Kidney (tissue), 14 donors: ENCODE data around the gene RNPS1. TPM values are rescaled to one million over a fixed set of nuclear protein-coding genes. Genes with fewer than 3 reads are reported as not detected.
A peak's percentile ranks its signal among the peaks of the same experiment; 100 is the strongest.

Experiments used
- DNase-seq, 5 donors: peaks; one replicate each; pipeline ENCODE4 v3.0.0-alpha.2; 2013 to 2020
- FAIRE-seq: peaks from 2 replicates; lab custom pipeline; 2012; peaks lifted over from hg19 to GRCh38; lab: Jason Lieb, UNC
- H3K27ac ChIP-seq, 2 donors: one replicate each; pipeline ENCODE4 v1.7.0; 2013; ENCODE audit warnings: low read depth in 2 of 2, low read length in 2 of 2, inconsistent platforms in 1 of 2
- H3K27me3 ChIP-seq: one replicate; pipeline ENCODE4 v1.7.1; 2013; ENCODE audit warnings: low read length, inconsistent platforms; ENCODE audit not compliant: control insufficient read depth, insufficient read depth
- H3K36me3 ChIP-seq, 3 donors: one replicate each; pipeline versions ENCODE4 v1.7.0 to v1.7.1; 2013; ENCODE audit warnings: low read length in 3 of 3, control low read depth in 1 of 3, inconsistent platforms in 1 of 3; ENCODE audit not compliant: insufficient read depth in 3 of 3, control insufficient read depth in 2 of 3
- H3K4me1 ChIP-seq, 3 donors: one replicate each; pipeline versions ENCODE4 v1.7.0 to v1.7.1; 2013; ENCODE audit warnings: low read length in 3 of 3, inconsistent platforms in 1 of 3, low read depth in 1 of 3; ENCODE audit not compliant: control insufficient read depth in 2 of 3, insufficient read depth in 2 of 3
- H3K4me3 ChIP-seq, 3 donors: one replicate each; pipeline versions ENCODE4 v1.7.0 to v1.8.1; 2013; ENCODE audit warnings: low read length in 3 of 3, control low read depth in 1 of 3, inconsistent platforms in 1 of 3
- H3K9ac ChIP-seq, 3 donors: one replicate each; pipeline versions ENCODE4 v1.7.0 to v1.7.1; 2013; ENCODE audit warnings: low read length in 3 of 3, control low read depth in 1 of 3, inconsistent platforms in 1 of 3
- H3K9me3 ChIP-seq, 3 donors: one replicate each; pipeline versions ENCODE4 v1.7.0 to v1.7.1; 2013; ENCODE audit warnings: low read length in 3 of 3, control low read depth in 1 of 3, inconsistent platforms in 1 of 3; ENCODE audit not compliant: control insufficient read depth in 2 of 3, insufficient read depth in 1 of 3
- intact Hi-C: fragments of 100-400 bp; cut with DNase I; formaldehyde crosslinking; loops from one replicate; pipeline ENCODE4 v1.11.1; 2022
- polyA plus RNA-seq: library from polyadenylated mRNA; stranded (reverse); fragments of 350-450 nt; fragmentation: Illumina TruSeq; extraction: RNeasy Lipid Tissue Mini Kit (QIAGEN cat#74804); gene quantifications from one replicate; pipeline ENCODE4 v1.2.3, GENCODE V29; 2014; ENCODE audit warnings: low read depth, low replicate concordance; ENCODE audit not compliant: insufficient read depth
- total RNA-seq: library from RNA; stranded (reverse); fragmentation: NEBNext Ultra II Directional; extraction: Animal tissue kit (Norgen Biotek cat#: 25700); gene quantifications from one replicate; pipeline ENCODE4 v1.2.1, GENCODE V29; 2021
- TF ChIP-seq, protein P1 (sequence below): IDR thresholded peaks from 3 replicates; pipeline ENCODE4 v1.5.1; 2012; ENCODE audit warnings: mild to moderate bottlenecking, moderate library complexity, borderline replicate concordance; ENCODE audit not compliant: insufficient read depth; ENCODE audit errors: extremely low read depth
- donor health status: control.
- donor health status: control.
- donor health status: control.
- donor health status: control.
- donor health status: control.
- donor health status: DM: yes; HTN: yes; CAD: no.
- donor health status: Normal renal cell carcinoma (clear cell type).

Gene RNPS1
- total and polyA plus RNA-seq, 2 donors from 2014 or later = 102 to 134 TPM

- Histone ChIP-seq H3K9me3 (no peaks in the 10 kb centered on the region), H3K27ac (peak within 1 kb of the TSS; percentile 65 to 69), H3K27me3 (no peaks in the 10 kb centered on the region), H3K4me1 (peaks cover 0 to 6% (median 3%) of the 10 kb centered on the region in 3 donors), H3K36me3 (no peaks in the 10 kb centered on the region), H3K4me3 (peak within 1 kb of the TSS; percentile 54 to 71 (median 70)), H3K9ac (peak within 1 kb of the TSS; percentile 47 to 96 (median 55))
- FAIRE-seq = peak; percentile 46
- TF ChIP-seq, protein P1, sequence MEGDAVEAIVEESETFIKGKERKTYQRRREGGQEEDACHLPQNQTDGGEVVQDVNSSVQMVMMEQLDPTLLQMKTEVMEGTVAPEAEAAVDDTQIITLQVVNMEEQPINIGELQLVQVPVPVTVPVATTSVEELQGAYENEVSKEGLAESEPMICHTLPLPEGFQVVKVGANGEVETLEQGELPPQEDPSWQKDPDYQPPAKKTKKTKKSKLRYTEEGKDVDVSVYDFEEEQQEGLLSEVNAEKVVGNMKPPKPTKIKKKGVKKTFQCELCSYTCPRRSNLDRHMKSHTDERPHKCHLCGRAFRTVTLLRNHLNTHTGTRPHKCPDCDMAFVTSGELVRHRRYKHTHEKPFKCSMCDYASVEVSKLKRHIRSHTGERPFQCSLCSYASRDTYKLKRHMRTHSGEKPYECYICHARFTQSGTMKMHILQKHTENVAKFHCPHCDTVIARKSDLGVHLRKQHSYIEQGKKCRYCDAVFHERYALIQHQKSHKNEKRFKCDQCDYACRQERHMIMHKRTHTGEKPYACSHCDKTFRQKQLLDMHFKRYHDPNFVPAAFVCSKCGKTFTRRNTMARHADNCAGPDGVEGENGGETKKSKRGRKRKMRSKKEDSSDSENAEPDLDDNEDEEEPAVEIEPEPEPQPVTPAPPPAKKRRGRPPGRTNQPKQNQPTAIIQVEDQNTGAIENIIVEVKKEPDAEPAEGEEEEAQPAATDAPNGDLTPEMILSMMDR = no peak
- intact Hi-C loops = no loop called here
- DNase-seq = peak; percentile 99 to 100 (median 100)
Measured at GRCh38 chr16:2223221-2223941, 44.5 kb downstream of the RNPS1 start, which contains the start of gene E4F1. E4F1 (plus strand) TSS chr16:2223591; CDS start chr16:2223614, 23 bp downstream.

- Histone ChIP-seq H3K9ac (no peak overlapping the region), H3K4me3 (no peak overlapping the region), H3K27me3 (no peaks in the 10 kb centered on the region), H3K36me3 (no peaks in the 10 kb centered on the region), H3K9me3 (no peaks in the 10 kb centered on the region), H3K27ac (no peak overlapping the region), H3K4me1 (peaks cover 0 to 25% (median 15%) of the 10 kb centered on the region in 3 donors)
- TF ChIP-seq, protein P1 = no peak
- FAIRE-seq (no peak), DNase-seq (no peak)
- intact Hi-C loops = no loop called here
Measured at GRCh38 chr16:2216330-2216729, 51.6 kb downstream of the RNPS1 start.

GRCh38 chr16:2214719-2214968 is 53.3 kb downstream of the RNPS1 start, which contains the start of gene PGP:
PGP (minus strand) TSS chr16:2214840; CDS start chr16:2214777, 63 bp downstream.
- Histone ChIP-seq H3K9me3 (no peaks in the 10 kb centered on the region), H3K36me3 (no peaks in the 10 kb centered on the region), H3K9ac (peak within 1 kb of the TSS; percentile 73 to 75 (median 73)), H3K4me3 (peak within 1 kb of the TSS; percentile 65 to 85 (median 79)), H3K27ac (peak within 1 kb of the TSS; percentile 77 to 88), H3K27me3 (no peaks in the 10 kb centered on the region), H3K4me1 (peaks cover 0 to 25% (median 15%) of the 10 kb centered on the region in 3 donors)
- DNase-seq = no peak
- intact Hi-C loops = no loop called here
- TF ChIP-seq, protein P1 = no peak
- no peak for FAIRE-seq
